C4-2B (cell line): ENCODE data around the gene KCNMB2.

ENCODE experiments used
- H3K27ac ChIP-seq: fragments of 450-650 bp; 2 replicates; pipeline ENCODE4 v1.5.1; 2017
- CTCF ChIP-seq: fragments of 450-650 bp; conservative IDR thresholded peaks from 2 replicates; pipeline ENCODE4 v1.5.1; 2017; ENCODE audit warnings: mild to moderate bottlenecking
- ZFX ChIP-seq: fragments of 450-650 bp; IDR thresholded peaks from 2 replicates; pipeline ENCODE4 v1.6.1; 2017

Gene KCNMB2

GRCh38 chr3:178628037-178628436, 91.8 kb downstream of the KCNMB2 start:
- H3K27ac ChIP-seq, result no peak overlapping the region
- no peak for TF ChIP-seq CTCF
- TF ChIP-seq ZFX, result no peak

GRCh38 chr3:178629430-178630178, 93.4 kb downstream of the KCNMB2 start:
- TF ChIP-seq ZFX, result no peak
- TF ChIP-seq CTCF, result no peak
- no peak overlapping the region for H3K27ac ChIP-seq

- H3K27ac ChIP-seq, result no peak overlapping the region
- no peak for TF ChIP-seq ZFX
These were observed 95.7 kb downstream of the KCNMB2 start for GRCh38 chr3:178631950-178632349.

GRCh38 chr3:178634975-178635374, 98.7 kb downstream of the KCNMB2 start:
- H3K27ac ChIP-seq, result no peak overlapping the region; the same call in 1 of the 2 replicates
- no peak for TF ChIP-seq ZFX
- TF ChIP-seq CTCF, result no peak

GRCh38 chr3:178637802-178638201, 101.6 kb downstream of the KCNMB2 start:
- TF ChIP-seq CTCF (no peak), ZFX (no peak)
- H3K27ac ChIP-seq, result no peak overlapping the region

GRCh38 chr3:178645503-178645902, 109.3 kb downstream of the KCNMB2 start:
- no peak overlapping the region for H3K27ac ChIP-seq
- no peak for TF ChIP-seq CTCF
- TF ChIP-seq ZFX, result no peak

GRCh38 chr3:178646186-178646862, 110.1 kb downstream of the KCNMB2 start:
- no peak for TF ChIP-seq CTCF
- TF ChIP-seq ZFX, result no peak
- no peak overlapping the region; the same call in 1 of the 2 replicates for H3K27ac ChIP-seq

- TF ChIP-seq ZFX (no peak), CTCF (no peak)
These were observed 119.3 kb downstream of the KCNMB2 start for GRCh38 chr3:178655488-178655887.

More at GRCh38 chr3:178655488-178655887, 119.3 kb downstream of the KCNMB2 start:
- H3K27ac ChIP-seq, result no peak overlapping the region
